ENCODE results near the gene MS4A10.

The MS4A10 gene

GRCh38 chr11:60825790-60826189, 40.7 kb downstream of the MS4A10 start:
- no peak overlapping the region for H3K27ac ChIP-seq (ENCODE audit: low read length)
- H3K9ac ChIP-seq (ENCODE audit: low read length in 2 of 2) = no peak overlapping the region
- H3K36me3 ChIP-seq (ENCODE audit: control insufficient read depth in 2 of 2, insufficient read depth in 2 of 2, low read length in 2 of 2) = no peaks in the 10 kb centered on the region
- no peak overlapping the region for H3K4me3 ChIP-seq (ENCODE audit: low read length in 2 of 2)
- no peaks in the 10 kb centered on the region for H3K9me3 ChIP-seq (ENCODE audit: control insufficient read depth in 2 of 2, low read length in 2 of 2)
- H3K27me3 ChIP-seq (ENCODE audit: control insufficient read depth in 1 of 2, insufficient read depth in 2 of 2, low read length in 2 of 2) = no peaks in the 10 kb centered on the region
- H3K4me1 ChIP-seq (ENCODE audit: control insufficient read depth, insufficient read depth, low read length) = no peaks in the 10 kb centered on the region

- H3K27me3 ChIP-seq (ENCODE audit: control insufficient read depth in 1 of 2, insufficient read depth in 2 of 2, low read length in 2 of 2) = peaks cover 0 to 7% of the 10 kb centered on the region in 2 donors
- peaks cover 3% of the 10 kb centered on the region for H3K4me1 ChIP-seq (ENCODE audit: control insufficient read depth, insufficient read depth, low read length)
- H3K27ac ChIP-seq (ENCODE audit: low read length) = no peak overlapping the region
- no peaks in the 10 kb centered on the region for H3K9me3 ChIP-seq (ENCODE audit: control insufficient read depth in 2 of 2, low read length in 2 of 2)
- peak overlapping the region in 1 of 2 donors; percentile 29 for H3K4me3 ChIP-seq (ENCODE audit: low read length in 2 of 2)
- no peak overlapping the region for H3K9ac ChIP-seq (ENCODE audit: low read length in 2 of 2)
- no peaks in the 10 kb centered on the region for H3K36me3 ChIP-seq (ENCODE audit: control insufficient read depth in 2 of 2, insufficient read depth in 2 of 2, low read length in 2 of 2)
Measured at GRCh38 chr11:60830478-60831142, 45.5 kb downstream of the MS4A10 start.

GRCh38 chr11:60831143-60831500, 46.0 kb downstream of the MS4A10 start:
- H3K36me3 ChIP-seq (ENCODE audit: control insufficient read depth in 2 of 2, insufficient read depth in 2 of 2, low read length in 2 of 2) = no peaks in the 10 kb centered on the region
- no peak overlapping the region for H3K27ac ChIP-seq (ENCODE audit: low read length)
- no peak overlapping the region for H3K9ac ChIP-seq (ENCODE audit: low read length in 2 of 2)
- H3K4me1 ChIP-seq (ENCODE audit: control insufficient read depth, insufficient read depth, low read length) = peaks cover 3% of the 10 kb centered on the region
- peak overlapping the region in 1 of 2 donors; percentile 29 for H3K4me3 ChIP-seq (ENCODE audit: low read length in 2 of 2)
- H3K27me3 ChIP-seq (ENCODE audit: control insufficient read depth in 1 of 2, insufficient read depth in 2 of 2, low read length in 2 of 2) = peaks cover 0 to 7% of the 10 kb centered on the region in 2 donors
- no peaks in the 10 kb centered on the region for H3K9me3 ChIP-seq (ENCODE audit: control insufficient read depth in 2 of 2, low read length in 2 of 2)

- Histone ChIP-seq H3K36me3 (ENCODE audit: control insufficient read depth in 2 of 2, insufficient read depth in 2 of 2, low read length in 2 of 2) (no peaks in the 10 kb centered on the region), H3K4me3 (ENCODE audit: low read length in 2 of 2) (no peak overlapping the region), H3K27ac (ENCODE audit: low read length) (no peak overlapping the region), H3K27me3 (ENCODE audit: control insufficient read depth in 1 of 2, insufficient read depth in 2 of 2, low read length in 2 of 2) (peaks cover 0 to 7% of the 10 kb centered on the region in 2 donors), H3K9me3 (ENCODE audit: control insufficient read depth in 2 of 2, low read length in 2 of 2) (no peaks in the 10 kb centered on the region), H3K4me1 (ENCODE audit: control insufficient read depth, insufficient read depth, low read length) (peaks cover 3% of the 10 kb centered on the region), H3K9ac (ENCODE audit: low read length in 2 of 2) (no peak overlapping the region)
Measured at GRCh38 chr11:60831501-60832079, 46.5 kb downstream of the MS4A10 start.

- Histone ChIP-seq H3K4me1 (ENCODE audit: control insufficient read depth, insufficient read depth, low read length) (peaks cover 3% of the 10 kb centered on the region), H3K9me3 (ENCODE audit: control insufficient read depth in 2 of 2, low read length in 2 of 2) (no peaks in the 10 kb centered on the region), H3K9ac (ENCODE audit: low read length in 2 of 2) (no peak overlapping the region)
Measured at GRCh38 chr11:60834742-60835533, 49.8 kb downstream of the MS4A10 start.

GRCh38 chr11:60835534-60835846, 50.4 kb downstream of the MS4A10 start:
- H3K27me3 ChIP-seq (ENCODE audit: control insufficient read depth in 1 of 2, insufficient read depth in 2 of 2, low read length in 2 of 2) = peaks cover 0 to 9% of the 10 kb centered on the region in 2 donors
- no peak overlapping the region for H3K9ac ChIP-seq (ENCODE audit: low read length in 2 of 2)
- H3K4me1 ChIP-seq (ENCODE audit: control insufficient read depth, insufficient read depth, low read length) = peaks cover 3% of the 10 kb centered on the region
- H3K36me3 ChIP-seq (ENCODE audit: control insufficient read depth in 2 of 2, insufficient read depth in 2 of 2, low read length in 2 of 2) = no peaks in the 10 kb centered on the region
- no peaks in the 10 kb centered on the region for H3K9me3 ChIP-seq (ENCODE audit: control insufficient read depth in 2 of 2, low read length in 2 of 2)
- H3K4me3 ChIP-seq (ENCODE audit: low read length in 2 of 2) = no peak overlapping the region
- no peak overlapping the region for H3K27ac ChIP-seq (ENCODE audit: low read length)

More at GRCh38 chr11:60834742-60835533, 49.8 kb downstream of the MS4A10 start:
- H3K27ac ChIP-seq (ENCODE audit: low read length) = no peak overlapping the region
- H3K36me3 ChIP-seq (ENCODE audit: control insufficient read depth in 2 of 2, insufficient read depth in 2 of 2, low read length in 2 of 2) = no peaks in the 10 kb centered on the region
- H3K27me3 ChIP-seq (ENCODE audit: control insufficient read depth in 1 of 2, insufficient read depth in 2 of 2, low read length in 2 of 2) = peaks cover 0 to 9% of the 10 kb centered on the region in 2 donors
- H3K4me3 ChIP-seq (ENCODE audit: low read length in 2 of 2) = no peak overlapping the region

GRCh38 chr11:60836866-60837515, 51.9 kb downstream of the MS4A10 start:
- Histone ChIP-seq H3K9ac (ENCODE audit: low read length in 2 of 2) (no peak overlapping the region), H3K4me1 (ENCODE audit: control insufficient read depth, insufficient read depth, low read length) (peaks cover 12% of the 10 kb centered on the region), H3K27me3 (ENCODE audit: control insufficient read depth in 1 of 2, insufficient read depth in 2 of 2, low read length in 2 of 2) (peaks cover 0 to 4% of the 10 kb centered on the region in 2 donors), H3K9me3 (ENCODE audit: control insufficient read depth in 2 of 2, low read length in 2 of 2) (no peaks in the 10 kb centered on the region), H3K36me3 (ENCODE audit: control insufficient read depth in 2 of 2, insufficient read depth in 2 of 2, low read length in 2 of 2) (no peaks in the 10 kb centered on the region), H3K4me3 (ENCODE audit: low read length in 2 of 2) (no peak overlapping the region), H3K27ac (ENCODE audit: low read length) (no peak overlapping the region)

- Histone ChIP-seq H3K4me1 (ENCODE audit: control insufficient read depth, insufficient read depth, low read length) (peaks cover 22% of the 10 kb centered on the region), H3K36me3 (ENCODE audit: control insufficient read depth in 2 of 2, insufficient read depth in 2 of 2, low read length in 2 of 2) (no peaks in the 10 kb centered on the region), H3K9ac (ENCODE audit: low read length in 2 of 2) (no peak overlapping the region), H3K4me3 (ENCODE audit: low read length in 2 of 2) (no peak overlapping the region), H3K9me3 (ENCODE audit: control insufficient read depth in 2 of 2, low read length in 2 of 2) (no peaks in the 10 kb centered on the region), H3K27me3 (ENCODE audit: control insufficient read depth in 1 of 2, insufficient read depth in 2 of 2, low read length in 2 of 2) (peaks cover 0 to 2% of the 10 kb centered on the region in 2 donors), H3K27ac (ENCODE audit: low read length) (no peak overlapping the region)
Measured at GRCh38 chr11:60838132-60838531, 53.0 kb downstream of the MS4A10 start.

- Histone ChIP-seq H3K4me3 (ENCODE audit: low read length in 2 of 2) (peak overlapping the region; percentile 94 to 96), H3K36me3 (ENCODE audit: control insufficient read depth in 2 of 2, insufficient read depth in 2 of 2, low read length in 2 of 2) (no peaks in the 10 kb centered on the region), H3K27ac (ENCODE audit: low read length) (peak overlapping the region; percentile 41), H3K4me1 (ENCODE audit: control insufficient read depth, insufficient read depth, low read length) (peaks cover 35% of the 10 kb centered on the region), H3K27me3 (ENCODE audit: control insufficient read depth in 1 of 2, insufficient read depth in 2 of 2, low read length in 2 of 2) (peaks cover 0 to 2% of the 10 kb centered on the region in 2 donors), H3K9ac (ENCODE audit: low read length in 2 of 2) (peak overlapping the region; percentile 47 to 91), H3K9me3 (ENCODE audit: control insufficient read depth in 2 of 2, low read length in 2 of 2) (no peaks in the 10 kb centered on the region)
Measured at GRCh38 chr11:60840470-60841430, 55.6 kb downstream of the MS4A10 start.

Measured in stomach smooth muscle (tissue), 2 donors.